ENCODE data around the gene CACNA1E. TPM values are rescaled to one million over a fixed set of nuclear protein-coding genes. Genes with fewer than 3 reads are reported as not detected.

CACNA1E gene
- total RNA-seq, 1 experiment from 2014 or later = 0.46 TPM

DNA sequence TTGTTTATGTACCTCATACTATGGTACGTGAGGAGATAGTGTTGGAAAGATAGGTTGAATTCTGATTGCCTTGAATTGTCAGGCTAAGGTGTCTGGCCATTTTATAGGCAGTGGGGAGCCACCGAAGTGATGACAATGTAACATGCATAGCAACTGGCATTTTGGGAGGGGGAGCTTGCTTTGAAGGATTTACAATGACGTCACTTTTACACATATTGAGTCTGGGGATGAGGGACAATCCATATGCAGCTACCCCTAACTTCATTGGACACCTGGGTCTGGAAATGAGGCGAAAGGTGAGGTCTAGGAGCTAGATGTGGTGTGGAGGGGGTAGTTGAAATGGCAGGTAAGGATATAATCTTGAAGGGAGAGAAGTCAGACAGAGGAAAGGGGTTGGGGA lies 7.7 kb upstream of the CACNA1E start:
- Mint-ChIP-seq H3K4me3 (no peak overlapping the region), H3K36me3 (ENCODE audit: insufficient read depth in 1 of 3, low read depth in 3 of 3) (no peaks in the 10 kb centered on the region), H3K9me3 (no peaks in the 10 kb centered on the region), H3K27me3 (ENCODE audit: low read depth) (peaks cover 9% of the 10 kb centered on the region), H3K27ac (no peak overlapping the region), H3K4me1 (peaks cover 0 to 8% of the 10 kb centered on the region in 2 experiments)
- Histone ChIP-seq H2BK12ac (ENCODE audit: insufficient read length, low read depth, low read length) (no peak overlapping the region), H3K4me1 (ENCODE audit: insufficient read depth, low read length) (no peaks in the 10 kb centered on the region), H3K23ac (ENCODE audit: insufficient read length, low read depth, low read length) (no peak overlapping the region), H4K5ac (ENCODE audit: insufficient read length, low read depth, low read length) (no peak overlapping the region), H3K18ac (ENCODE audit: insufficient read length, low read depth, low read length) (no peak overlapping the region), H2BK5ac (ENCODE audit: insufficient read length, low read length) (no peak overlapping the region), H2BK120ac (ENCODE audit: low read depth, low read length, poor library complexity, severe bottlenecking) (no peak overlapping the region), H2AK5ac (ENCODE audit: insufficient read length, low read length) (no peak overlapping the region), H3K27ac (ENCODE audit: insufficient read length, low read depth, low read length) (no peak overlapping the region), H3K9ac (ENCODE audit: extremely low read depth, insufficient read length, low read length) (no peak overlapping the region), H2BK15ac (ENCODE audit: low read depth, low read length) (no peak overlapping the region), H4K91ac (ENCODE audit: insufficient read length, low read depth, low read length) (no peak overlapping the region), H3K23me2 (ENCODE audit: insufficient read length, low read depth, low read length, poor library complexity, severe bottlenecking) (no peaks in the 10 kb centered on the region), H3K79me1 (ENCODE audit: insufficient read depth, low read depth, low read length, poor library complexity, severe bottlenecking) (no peaks in the 10 kb centered on the region), H3K27me3 (ENCODE audit: insufficient read depth, low read length) (no peaks in the 10 kb centered on the region), H3K79me2 (ENCODE audit: insufficient read depth, low read length) (no peaks in the 10 kb centered on the region), H3T11ph (ENCODE audit: low read length) (no peak overlapping the region), H3K4me2 (ENCODE audit: insufficient read depth, insufficient read length, low read length) (no peak overlapping the region), H3K14ac (ENCODE audit: insufficient read depth, low read length) (no peak overlapping the region), H3K56ac (ENCODE audit: insufficient read length, low read depth, low read length) (no peak overlapping the region), H4K8ac (replicated peaks; ENCODE audit: insufficient read length, low read depth, low read length) (no peak overlapping the region), H4K20me1 (ENCODE audit: control insufficient read depth, insufficient read depth, insufficient read length) (no peaks in the 10 kb centered on the region), H3K4ac (ENCODE audit: low read depth, low read length) (no peak overlapping the region), H2BK20ac (ENCODE audit: low read depth, low read length, poor library complexity, severe bottlenecking) (no peak overlapping the region), H3K9me3 (ENCODE audit: control insufficient read depth, low read depth, low read length) (no peaks in the 10 kb centered on the region), H2AFZ (ENCODE audit: low read length) (no peak overlapping the region)
- no peak for DNase-seq
- TF ChIP-seq, protein P1, sequence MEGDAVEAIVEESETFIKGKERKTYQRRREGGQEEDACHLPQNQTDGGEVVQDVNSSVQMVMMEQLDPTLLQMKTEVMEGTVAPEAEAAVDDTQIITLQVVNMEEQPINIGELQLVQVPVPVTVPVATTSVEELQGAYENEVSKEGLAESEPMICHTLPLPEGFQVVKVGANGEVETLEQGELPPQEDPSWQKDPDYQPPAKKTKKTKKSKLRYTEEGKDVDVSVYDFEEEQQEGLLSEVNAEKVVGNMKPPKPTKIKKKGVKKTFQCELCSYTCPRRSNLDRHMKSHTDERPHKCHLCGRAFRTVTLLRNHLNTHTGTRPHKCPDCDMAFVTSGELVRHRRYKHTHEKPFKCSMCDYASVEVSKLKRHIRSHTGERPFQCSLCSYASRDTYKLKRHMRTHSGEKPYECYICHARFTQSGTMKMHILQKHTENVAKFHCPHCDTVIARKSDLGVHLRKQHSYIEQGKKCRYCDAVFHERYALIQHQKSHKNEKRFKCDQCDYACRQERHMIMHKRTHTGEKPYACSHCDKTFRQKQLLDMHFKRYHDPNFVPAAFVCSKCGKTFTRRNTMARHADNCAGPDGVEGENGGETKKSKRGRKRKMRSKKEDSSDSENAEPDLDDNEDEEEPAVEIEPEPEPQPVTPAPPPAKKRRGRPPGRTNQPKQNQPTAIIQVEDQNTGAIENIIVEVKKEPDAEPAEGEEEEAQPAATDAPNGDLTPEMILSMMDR (conservative IDR thresholded peaks at IDR 0.05) = no peak
- WGBS (ENCODE audit: extremely low coverage, insufficient read length, low lambda C conversion rate) = no CpG with 5 or more reads among the region's 4 CpGs
